Cerebellar cortex (tissue), 1 donor: ENCODE results near the gene BCL2L1.

Source experiments
- DNase-seq: peaks from one replicate; pipeline ENCODE4 v3.0.0-alpha.2; 2015; ENCODE audit warnings: low spot score

BCL2L1 gene

DNA sequence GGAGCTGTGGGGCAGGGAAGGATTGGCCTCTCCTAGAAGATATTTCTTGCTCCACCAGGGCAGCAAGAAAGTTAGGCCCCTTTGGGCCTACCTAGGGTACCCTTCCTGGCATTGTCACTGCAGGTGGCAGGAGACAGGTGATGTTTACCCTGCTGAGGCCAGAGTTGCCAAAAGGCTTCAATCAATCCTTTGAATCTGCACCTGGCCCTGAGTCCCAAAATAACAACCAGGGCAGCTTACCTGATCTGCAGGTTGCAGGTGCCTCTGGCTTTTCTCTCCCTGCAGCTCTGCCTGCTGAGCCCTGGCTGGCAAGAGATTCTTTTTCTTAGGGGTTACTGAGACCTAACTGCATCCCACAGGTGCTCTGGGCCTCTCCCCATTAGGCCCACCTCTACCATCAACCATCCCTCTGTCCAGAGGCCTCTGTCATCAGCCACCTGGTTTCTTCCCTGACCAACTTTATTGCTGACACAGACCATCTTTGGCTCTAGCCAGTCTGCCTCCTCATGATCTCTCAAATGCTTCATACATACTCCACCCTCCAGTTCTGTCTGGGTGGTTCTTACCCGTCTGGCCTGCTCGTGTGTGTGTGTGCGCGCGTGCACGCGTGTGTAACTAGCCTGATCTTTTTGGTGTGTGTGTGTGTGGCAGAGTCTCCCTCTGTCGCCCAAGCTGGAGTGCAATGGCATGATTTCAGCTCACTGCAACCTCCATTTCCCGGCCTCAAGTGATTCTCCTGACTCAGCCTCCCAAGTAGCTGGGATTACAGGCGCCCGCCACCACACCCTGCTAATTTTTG, 13.7 kb downstream of the BCL2L1 start:
- no peak for DNase-seq

DNA sequence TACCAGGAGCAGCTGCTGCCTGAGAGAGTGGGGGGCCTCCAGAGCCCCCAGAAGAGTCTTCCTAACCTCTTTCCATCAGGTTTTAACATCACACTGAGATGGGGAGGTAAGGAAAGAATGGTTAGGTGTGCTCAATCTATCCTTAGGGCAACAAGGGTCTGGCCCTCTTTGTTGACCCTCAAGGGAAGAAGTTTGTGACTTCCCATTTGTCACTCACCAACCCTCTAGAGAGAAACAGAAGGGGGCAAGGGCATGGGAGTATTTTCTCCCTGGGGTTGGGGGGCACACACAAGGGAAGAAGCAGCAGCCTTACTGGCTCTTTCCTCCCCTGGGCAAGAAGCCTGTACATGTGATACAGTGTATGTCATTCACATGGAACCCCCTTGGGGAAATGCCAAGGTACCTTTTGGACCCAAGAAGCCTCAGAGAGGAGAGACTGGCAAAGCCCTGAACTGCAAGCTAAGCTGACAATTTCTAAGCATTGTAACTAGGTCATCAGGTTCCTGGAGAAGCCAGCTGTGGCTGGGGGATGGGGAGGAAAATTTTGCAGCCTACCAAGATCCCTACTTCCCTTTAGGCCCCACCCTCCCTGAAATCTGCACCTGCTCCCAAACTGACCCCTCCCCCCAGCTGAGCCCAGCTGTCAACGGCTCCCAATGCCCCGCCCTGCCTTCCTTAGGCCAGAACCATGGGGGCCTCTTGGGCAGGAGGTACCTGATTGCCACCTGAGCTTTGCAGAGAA, 14.5 kb downstream of the BCL2L1 start:
- peak; percentile 42 for DNase-seq

DNA sequence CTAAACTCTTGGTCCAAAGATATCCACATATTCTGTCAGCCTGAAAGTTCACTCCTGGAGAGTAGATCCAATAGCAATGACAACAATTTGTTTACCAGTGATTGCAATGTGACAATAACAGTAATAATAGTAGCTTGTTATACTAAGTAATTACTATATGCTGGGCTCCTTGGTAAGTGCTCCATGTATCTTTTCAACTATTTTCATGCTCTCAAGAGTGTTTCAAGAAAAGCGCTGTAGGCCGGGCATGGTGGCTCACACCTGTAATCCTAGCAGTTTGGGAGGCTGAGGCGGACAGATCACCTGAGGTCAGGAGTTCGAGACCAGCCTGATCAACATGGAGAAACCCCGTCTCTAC, 15.4 kb downstream of the BCL2L1 start:
- DNase-seq = no peak

- DNase-seq = no peak
Measured at GRCh38 chr20:31706607-31707257, 15.9 kb downstream of the BCL2L1 start.

GRCh38 chr20:31705598-31706597, 16.8 kb downstream of the BCL2L1 start:
- DNase-seq = no peak

DNA sequence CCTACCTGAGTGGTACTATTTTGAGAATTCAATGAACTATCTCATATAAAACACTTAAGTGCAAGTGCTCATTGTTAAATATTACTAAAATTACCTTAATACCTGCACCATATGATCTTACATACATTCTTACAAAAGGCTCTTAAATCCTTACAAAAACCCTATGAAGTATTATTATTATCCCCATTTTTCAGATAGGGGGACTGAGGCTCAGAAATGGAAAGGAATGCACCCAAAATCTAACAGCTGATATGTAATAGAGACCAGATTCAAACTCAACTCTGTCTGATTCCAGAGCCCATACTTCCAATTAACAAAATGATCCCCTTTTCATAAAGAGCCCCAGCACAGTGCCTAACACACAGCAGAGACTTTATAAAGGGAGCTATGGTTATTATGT, 17.5 kb downstream of the BCL2L1 start:
- DNase-seq = no peak

DNA sequence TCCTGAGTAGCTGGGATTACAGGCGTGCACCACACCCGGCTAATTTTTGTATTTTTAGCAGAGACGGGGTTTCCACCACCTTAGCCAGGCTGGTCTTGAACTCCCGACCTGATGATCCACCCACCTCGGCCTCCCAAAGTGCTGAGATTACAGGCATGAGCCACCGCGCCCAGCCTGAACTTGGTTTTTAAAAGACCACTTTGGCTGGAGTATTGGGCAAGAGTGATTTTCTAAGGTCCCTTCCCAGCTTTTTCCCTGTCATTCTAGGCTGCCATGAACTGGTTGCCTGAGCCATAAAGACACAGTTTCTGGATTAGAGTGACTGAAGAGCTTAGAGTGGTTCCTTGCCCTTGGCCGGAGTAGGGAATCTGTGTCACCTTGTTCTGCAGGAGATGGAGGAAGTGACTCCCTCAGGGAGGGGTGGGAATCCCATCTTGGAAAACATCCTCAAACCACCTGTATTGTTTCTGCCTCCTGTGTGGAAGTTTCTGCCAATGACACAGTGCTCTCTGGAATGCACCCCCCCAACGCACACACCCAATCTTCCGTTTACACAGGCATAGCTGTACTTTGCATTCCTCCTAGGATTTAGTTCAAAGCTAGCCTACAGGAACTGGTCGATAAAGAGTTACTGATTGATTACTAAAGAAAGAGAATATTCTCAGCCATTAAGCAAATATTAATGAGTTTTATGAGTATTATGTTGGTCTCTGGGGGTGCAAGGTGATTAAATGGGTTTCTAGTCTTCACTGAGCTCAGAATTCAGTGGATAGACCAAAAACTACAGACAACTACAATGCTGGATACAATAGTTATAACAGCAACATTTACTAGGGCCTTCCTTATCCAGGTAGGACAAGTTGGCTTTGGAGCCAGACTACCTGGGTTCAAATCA, 18.2 kb downstream of the BCL2L1 start:
- DNase-seq = no peak

GRCh38 chr20:31701591-31701990, 21.1 kb downstream of the BCL2L1 start:
- no peak for DNase-seq

GRCh38 chr20:31700747-31701146, 21.9 kb downstream of the BCL2L1 start:
- DNase-seq = no peak

GRCh38 chr20:31699801-31700728, 22.6 kb downstream of the BCL2L1 start:
- DNase-seq = no peak

DNA sequence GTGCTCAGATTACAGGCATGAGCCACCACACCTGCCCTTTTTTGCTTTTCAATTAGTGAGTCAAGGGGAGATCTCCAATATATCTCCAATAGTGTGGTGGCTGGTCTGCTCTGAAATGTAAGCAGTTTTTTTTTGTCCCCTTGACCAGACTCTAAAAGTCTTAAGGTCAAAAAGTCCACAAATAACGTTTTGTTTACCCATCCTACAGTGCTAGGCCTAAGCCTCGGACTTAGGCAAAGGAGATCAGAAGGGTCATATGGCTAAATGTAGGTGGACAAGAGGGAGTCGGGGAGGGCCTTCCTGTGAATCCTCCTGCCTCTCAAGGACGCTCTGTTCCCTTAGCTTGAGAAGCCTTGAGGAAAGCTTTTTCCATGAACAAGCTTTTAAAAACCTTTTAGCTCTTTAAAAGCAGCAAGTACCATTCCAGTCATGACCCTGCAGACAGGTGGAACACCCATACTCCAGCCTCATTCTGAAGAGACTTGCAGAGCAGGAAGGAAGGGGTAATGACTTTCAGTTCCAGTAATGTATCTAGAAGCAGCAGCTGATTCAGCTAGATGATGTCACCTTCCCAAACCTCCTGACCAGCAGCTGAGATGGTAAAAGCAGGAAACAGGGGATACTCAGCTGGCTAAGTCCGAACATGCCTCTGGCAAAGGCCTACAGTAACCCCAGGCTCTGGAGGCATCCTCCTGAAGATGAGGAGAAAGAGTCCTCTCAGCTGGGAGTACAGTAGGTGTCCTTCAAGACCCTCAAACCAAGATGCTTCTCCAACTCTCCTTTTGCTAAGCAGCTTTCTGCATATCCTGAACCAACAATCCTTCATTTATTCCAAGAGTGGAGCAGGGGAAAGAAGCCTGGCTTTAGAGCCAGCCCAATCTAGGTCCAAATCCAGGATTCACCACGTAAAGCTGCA, 23.6 kb downstream of the BCL2L1 start:
- DNase-seq = peak; percentile 82

DNA sequence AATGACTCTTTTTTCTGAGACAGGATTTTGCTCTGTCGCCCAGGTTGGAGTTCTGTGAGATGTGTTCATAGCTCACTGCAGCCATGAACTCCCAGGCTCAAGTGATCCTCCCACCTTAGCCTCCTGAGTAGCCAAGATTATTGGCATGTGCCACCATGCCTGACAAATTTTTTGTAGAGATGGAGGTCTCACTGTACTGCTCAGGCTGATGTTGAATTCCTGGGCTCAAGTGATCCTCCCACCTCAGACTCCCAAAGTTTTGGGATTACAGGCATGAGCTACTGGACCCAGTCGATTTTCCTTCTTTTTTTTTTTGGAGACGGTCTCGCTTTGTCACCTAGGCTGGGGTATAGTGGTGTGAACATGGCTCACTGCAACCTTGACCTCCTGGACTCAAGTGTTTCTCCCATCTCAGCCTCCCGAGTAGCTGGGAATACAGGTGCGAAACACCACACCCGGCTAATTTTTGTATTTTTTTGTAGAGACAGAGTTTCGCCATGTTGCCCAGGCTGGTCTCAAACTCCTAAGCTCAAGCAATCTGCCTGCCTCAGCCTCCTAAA, 24.3 kb downstream of the BCL2L1 start:
- DNase-seq = no peak

DNA sequence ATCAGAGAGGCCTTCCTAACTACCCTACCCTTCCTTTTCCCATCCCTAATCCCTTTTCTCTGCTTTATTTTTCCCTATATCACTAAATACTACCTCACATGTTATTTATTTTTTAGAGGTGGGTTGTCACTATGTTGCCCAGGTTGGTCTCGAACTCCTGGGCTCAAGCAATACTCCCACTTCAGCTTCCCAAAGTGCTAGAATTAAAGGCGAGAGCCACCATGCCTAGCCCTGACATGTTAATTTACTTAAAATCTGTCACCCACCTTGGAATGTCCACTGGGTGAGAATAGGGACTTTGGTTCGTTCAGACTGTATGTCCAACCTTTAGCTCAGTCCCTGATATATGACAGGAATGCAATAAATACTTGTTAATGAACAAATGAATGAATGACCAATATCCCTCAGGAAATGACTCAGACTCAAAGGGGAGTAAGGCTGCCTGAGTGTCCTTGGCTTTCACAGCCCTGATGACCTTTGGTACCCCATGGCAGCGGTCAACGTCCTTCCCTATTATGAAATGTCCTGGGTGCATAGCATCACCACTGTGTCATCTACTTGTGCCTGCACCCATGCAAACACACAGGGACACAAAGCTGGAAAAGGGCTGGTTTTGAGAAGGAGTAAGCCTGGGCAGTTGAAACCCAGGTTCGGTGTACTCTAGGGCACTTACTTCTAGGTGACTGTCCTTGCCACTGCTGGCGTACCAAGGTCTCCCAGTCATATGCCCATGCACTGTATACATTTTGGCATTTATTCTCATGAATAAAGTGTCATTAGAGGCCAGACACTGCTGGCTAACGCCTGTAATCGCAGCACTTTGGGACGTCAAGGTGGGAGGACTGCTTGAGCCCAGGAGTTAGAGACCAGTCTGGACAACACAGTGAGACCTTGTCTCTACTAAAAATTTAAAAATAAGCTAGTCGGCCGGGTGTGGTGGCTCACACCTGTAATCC, 26.5 kb downstream of the BCL2L1 start:
- no peak for DNase-seq

- DNase-seq = no peak
Measured at GRCh38 chr20:31694842-31695593, 27.6 kb downstream of the BCL2L1 start.

DNA sequence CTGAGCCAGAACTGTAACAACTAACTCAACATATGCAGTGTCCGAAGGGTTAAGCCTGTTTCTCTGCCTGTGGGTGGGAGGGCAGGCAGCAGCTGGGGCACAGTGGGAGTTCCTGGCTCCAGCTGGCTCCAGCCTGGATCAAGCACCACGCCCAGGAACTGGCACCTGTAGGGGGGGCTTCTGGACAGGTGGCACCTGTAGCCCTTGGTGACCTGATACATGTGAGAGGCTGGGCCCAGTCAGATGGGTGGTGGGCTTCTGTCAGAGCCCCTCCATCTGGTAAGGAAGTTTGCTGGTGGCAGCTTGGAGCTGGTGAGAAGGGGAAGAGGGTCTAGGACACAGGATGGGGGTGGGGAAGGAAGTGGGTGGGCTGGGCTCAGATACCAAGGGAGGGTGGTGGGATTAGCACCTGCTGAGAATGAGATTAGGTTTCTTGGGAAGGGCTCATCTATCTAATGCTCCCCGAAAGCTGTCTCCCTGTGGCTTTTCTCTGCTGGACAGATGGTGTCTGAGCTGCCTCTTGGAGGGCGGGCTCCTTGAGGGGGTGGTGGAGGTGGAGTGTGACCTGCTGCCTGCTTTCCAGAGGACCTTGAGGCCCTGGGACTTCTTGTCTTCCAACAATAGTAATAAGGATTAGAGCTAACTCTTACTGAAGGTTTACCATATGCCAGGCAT, 28.5 kb downstream of the BCL2L1 start:
- peak; percentile 77 for DNase-seq

- DNase-seq = no peak
Measured at GRCh38 chr20:31693402-31693801, 29.3 kb downstream of the BCL2L1 start.
